MM.1S (cell line): ENCODE measurements around the gene ARHGEF38.
"Not testable (repeated sequence)": the region's sequence is repeated elsewhere in the genome, so short reads cannot be mapped to it uniquely, and the experiment has no call there.

Experiments
- DNase-seq: peaks from one replicate; pipeline ENCODE4 v3.0.0-alpha.2; 2015
- H2AFZ ChIP-seq: fragments of 300-600 bp; sonication (generic); 2 replicates; pipeline ENCODE4 v1.6.0; 2016; ENCODE audit warnings: antibody characterized with exemption, low read length
- H3F3A ChIP-seq: fragments of 300-600 bp; sonication (generic); 2 replicates; pipeline ENCODE4 v1.6.1; 2016; ENCODE audit warnings: mild to moderate bottlenecking, antibody characterized with exemption, low read length, moderate library complexity, mixed read lengths; ENCODE audit not compliant: insufficient read depth
- H3K27ac ChIP-seq: fragments of 300-600 bp; sonication (generic); 2 replicates; pipeline ENCODE4 v1.5.1; 2016; ENCODE audit warnings: mild to moderate bottlenecking, low read length
- H3K27me3 ChIP-seq: fragments of 300-600 bp; sonication (generic); replicated peaks from 2 replicates; pipeline ENCODE4 v1.6.0; 2016; ENCODE audit warnings: low read length; ENCODE audit not compliant: insufficient read depth
- H3K36me3 ChIP-seq: fragments of 300-600 bp; sonication (generic); replicated peaks from 2 replicates; pipeline ENCODE4 v1.6.1; 2016; ENCODE audit warnings: mild to moderate bottlenecking, low read length, mixed read lengths; ENCODE audit not compliant: insufficient read depth
- H3K4me1 ChIP-seq: fragments of 300-600 bp; sonication (generic); 2 replicates; pipeline ENCODE4 v1.6.1; 2016; ENCODE audit warnings: low read length, mixed read lengths
- H3K4me2 ChIP-seq: fragments of 300-600 bp; sonication (generic); 2 replicates; pipeline ENCODE4 v1.6.0; 2016; ENCODE audit warnings: low read depth, low read length
- H3K4me3 ChIP-seq: fragments of 300-600 bp; sonication (generic); 2 replicates; pipeline ENCODE4 v1.5.1; 2016; ENCODE audit warnings: low read length, mixed read lengths
- H3K79me2 ChIP-seq: fragments of 300-600 bp; sonication (generic); 2 replicates; pipeline ENCODE4 v1.6.1; 2016; ENCODE audit warnings: mixed run types, low read length, mixed read lengths
- H3K9ac ChIP-seq: fragments of 300-600 bp; sonication (generic); 2 replicates; pipeline ENCODE4 v1.6.1; 2016; ENCODE audit warnings: low read length, mixed read lengths
- H3K9me2 ChIP-seq: fragments of 300-600 bp; sonication (generic); replicated peaks from 2 replicates; pipeline ENCODE4 v1.6.1; 2016; ENCODE audit warnings: mild to moderate bottlenecking, low read length, mixed read lengths; ENCODE audit not compliant: insufficient read depth
- H3K9me3 ChIP-seq: fragments of 300-600 bp; sonication (generic); replicated peaks from 2 replicates; pipeline ENCODE4 v1.6.1; 2016; ENCODE audit warnings: mild to moderate bottlenecking, low read length, mixed read lengths; ENCODE audit not compliant: insufficient read depth
- H4K20me1 ChIP-seq: fragments of 300-600 bp; sonication (generic); 2 replicates; pipeline ENCODE4 v1.6.1; 2016; ENCODE audit warnings: mild to moderate bottlenecking, low read length, moderate library complexity, mixed read lengths; ENCODE audit not compliant: insufficient read depth
- CTCF ChIP-seq: fragments of 300-600 bp; sonication (generic); IDR thresholded peaks from 2 replicates; pipeline ENCODE4 v1.5.1; 2016; ENCODE audit warnings: antibody characterized with exemption, low read length, mixed read lengths
- EZH2 ChIP-seq: fragments of 300-600 bp; sonication (generic); optimal IDR thresholded peaks from 2 replicates; pipeline ENCODE3; 2017; ENCODE audit warnings: low read depth, mild to moderate bottlenecking, antibody characterized with exemption, low read length, mixed read lengths
- EZH2phosphoT487 ChIP-seq: fragments of 300-600 bp; sonication (generic); IDR thresholded peaks from 2 replicates; pipeline ENCODE4 v1.6.1; 2018; ENCODE audit warnings: antibody characterized with exemption, low read length

ARHGEF38 gene

GRCh38 chr4:105605493-105605892, 53.1 kb downstream of the ARHGEF38 start:
- Histone ChIP-seq H3K36me3 (no peaks in the 10 kb centered on the region), H3K9me3 (no peaks in the 10 kb centered on the region), H3K4me3 (no peak overlapping the region), H4K20me1 (no peaks in the 10 kb centered on the region), H3K4me1 (no peaks in the 10 kb centered on the region), H3K9ac (no peak overlapping the region), H3K9me2 (no peaks in the 10 kb centered on the region), H3F3A (no peaks in the 10 kb centered on the region), H2AFZ (no peak overlapping the region), H3K79me2 (no peaks in the 10 kb centered on the region), H3K27me3 (no peaks in the 10 kb centered on the region), H3K27ac (no peak overlapping the region), H3K4me2 (no peak overlapping the region)
- TF ChIP-seq EZH2 (no peak), EZH2phosphoT487 (no peak)
- no peak for DNase-seq

GRCh38 chr4:105607876-105608275, 55.5 kb downstream of the ARHGEF38 start:
- Histone ChIP-seq H3K4me2 (no peak overlapping the region), H3K27ac (no peak overlapping the region)

GRCh38 chr4:105609819-105610218, 57.4 kb downstream of the ARHGEF38 start:
- not testable (repeated sequence) for H3K4me3 ChIP-seq, H3K4me2 ChIP-seq, H3K9me2 ChIP-seq, H4K20me1 ChIP-seq, H3K36me3 ChIP-seq, H3F3A ChIP-seq, H3K9me3 ChIP-seq, H3K79me2 ChIP-seq, DNase-seq, H3K4me1 ChIP-seq, H3K9ac ChIP-seq, H3K27ac ChIP-seq, H2AFZ ChIP-seq, H3K27me3 ChIP-seq

More at GRCh38 chr4:105607876-105608275, 55.5 kb downstream of the ARHGEF38 start:
- Histone ChIP-seq H3K36me3 (no peaks in the 10 kb centered on the region), H3K9me2 (no peaks in the 10 kb centered on the region), H3K9me3 (no peaks in the 10 kb centered on the region), H4K20me1 (no peaks in the 10 kb centered on the region), H3K79me2 (no peaks in the 10 kb centered on the region), H3K4me1 (no peaks in the 10 kb centered on the region), H3K9ac (no peak overlapping the region), H2AFZ (no peak overlapping the region), H3K4me3 (no peak overlapping the region), H3K27me3 (no peaks in the 10 kb centered on the region), H3F3A (no peaks in the 10 kb centered on the region)
- TF ChIP-seq EZH2phosphoT487 = no peak
- no peak for TF ChIP-seq CTCF
- no peak for DNase-seq

GRCh38 chr4:105613306-105613705, 60.9 kb downstream of the ARHGEF38 start:
- H3F3A ChIP-seq = no peaks in the 10 kb centered on the region
- H4K20me1 ChIP-seq = no peaks in the 10 kb centered on the region
- no peaks in the 10 kb centered on the region for H3K9me3 ChIP-seq
- no peaks in the 10 kb centered on the region for H3K36me3 ChIP-seq
- TF ChIP-seq CTCF (no peak), EZH2 (no peak), EZH2phosphoT487 (no peak)
- H3K4me3 ChIP-seq = no peak overlapping the region
- H3K9me2 ChIP-seq = no peaks in the 10 kb centered on the region
- H3K4me1 ChIP-seq = no peaks in the 10 kb centered on the region
- H3K4me2 ChIP-seq = no peak overlapping the region
- no peak overlapping the region for H2AFZ ChIP-seq
- no peaks in the 10 kb centered on the region for H3K27me3 ChIP-seq
- no peaks in the 10 kb centered on the region for H3K79me2 ChIP-seq
- DNase-seq = no peak
- no peak overlapping the region for H3K9ac ChIP-seq
- H3K27ac ChIP-seq = no peak overlapping the region
